ENCODE data around the gene GRK4.

GRK4 gene

GRCh38 chr4:2942037-2942531 is 21.3 kb upstream of the GRK4 start:
- Histone ChIP-seq H3K27me3 (ENCODE audit: low read depth, low read length) (no peaks in the 10 kb centered on the region), H2AFZ (ENCODE audit: low read depth, low read length) (no peak overlapping the region), H3K9ac (ENCODE audit: low read length) (no peak overlapping the region), H4K20me1 (ENCODE audit: insufficient read depth, low read length) (peaks cover 15% of the 10 kb centered on the region), H3K4me1 (ENCODE audit: low read length) (peaks cover 17% of the 10 kb centered on the region), H3K36me3 (replicated peaks; ENCODE audit: low read depth, low read length) (peaks cover 82% of the 10 kb centered on the region), H3K4me2 (ENCODE audit: low read length) (no peak overlapping the region), H3K79me2 (ENCODE audit: low read length) (peaks cover 4% of the 10 kb centered on the region; the same call in 1 of the 2 replicates), H3K27ac (ENCODE audit: low read length) (no peak overlapping the region), H3K9me3 (ENCODE audit: insufficient read depth, low read length) (no peaks in the 10 kb centered on the region), H3K4me3 (ENCODE audit: low read length) (no peak overlapping the region)
- no peak for TF ChIP-seq CTCF (IDR thresholded peaks at IDR 0.05; ENCODE audit: low read depth, low read length)
- no peak for TF ChIP-seq EZH2phosphoT487 (IDR thresholded peaks at IDR 0.05; ENCODE audit: low read depth)

- Histone ChIP-seq H3K79me2 (ENCODE audit: low read length) (peaks cover 8% of the 10 kb centered on the region; the same call in 1 of the 2 replicates), H3K36me3 (replicated peaks; ENCODE audit: low read depth, low read length) (peaks cover 86% of the 10 kb centered on the region), H3K4me2 (ENCODE audit: low read length) (no peak overlapping the region), H3K4me3 (ENCODE audit: low read length) (no peak overlapping the region), H2AFZ (ENCODE audit: low read depth, low read length) (no peak overlapping the region), H4K20me1 (ENCODE audit: insufficient read depth, low read length) (peaks cover 8% of the 10 kb centered on the region), H3K27ac (ENCODE audit: low read length) (no peak overlapping the region), H3K9me3 (ENCODE audit: insufficient read depth, low read length) (no peaks in the 10 kb centered on the region), H3K4me1 (ENCODE audit: low read length) (peaks cover 11% of the 10 kb centered on the region), H3K9ac (ENCODE audit: low read length) (no peak overlapping the region), H3K27me3 (ENCODE audit: low read depth, low read length) (no peaks in the 10 kb centered on the region)
- TF ChIP-seq EZH2phosphoT487 (IDR thresholded peaks at IDR 0.05; ENCODE audit: low read depth) (no peak), CTCF (IDR thresholded peaks at IDR 0.05; ENCODE audit: low read depth, low read length) (no peak)
Measured at GRCh38 chr4:2942532-2943363, 20.6 kb upstream of the GRK4 start.

- no peak overlapping the region for H3K4me3 ChIP-seq (ENCODE audit: low read length)
- no peak overlapping the region for H3K27ac ChIP-seq (ENCODE audit: low read length)
- peaks cover 8% of the 10 kb centered on the region; the same call in 1 of the 2 replicates for H3K79me2 ChIP-seq (ENCODE audit: low read length)
- H3K4me2 ChIP-seq (ENCODE audit: low read length), result no peak overlapping the region
- TF ChIP-seq EZH2phosphoT487 (IDR thresholded peaks at IDR 0.05; ENCODE audit: low read depth), result no peak
- TF ChIP-seq CTCF (IDR thresholded peaks at IDR 0.05; ENCODE audit: low read depth, low read length), result no peak
- H3K9ac ChIP-seq (ENCODE audit: low read length), result no peak overlapping the region
- peaks cover 3% of the 10 kb centered on the region; the same call in 1 of the 2 replicates for H3K4me1 ChIP-seq (ENCODE audit: low read length)
- H3K36me3 ChIP-seq (replicated peaks; ENCODE audit: low read depth, low read length), result peaks cover 86% of the 10 kb centered on the region
- no peaks in the 10 kb centered on the region for H3K9me3 ChIP-seq (ENCODE audit: insufficient read depth, low read length)
- H4K20me1 ChIP-seq (ENCODE audit: insufficient read depth, low read length), result peaks cover 6% of the 10 kb centered on the region
- no peak overlapping the region for H2AFZ ChIP-seq (ENCODE audit: low read depth, low read length)
- no peaks in the 10 kb centered on the region for H3K27me3 ChIP-seq (ENCODE audit: low read depth, low read length)
Measured at GRCh38 chr4:2943364-2944090, 19.8 kb upstream of the GRK4 start.

GRCh38 chr4:2944091-2944482 is 19.3 kb upstream of the GRK4 start:
- TF ChIP-seq EZH2phosphoT487 (IDR thresholded peaks at IDR 0.05; ENCODE audit: low read depth), result no peak
- TF ChIP-seq CTCF (IDR thresholded peaks at IDR 0.05; ENCODE audit: low read depth, low read length), result no peak
- Histone ChIP-seq H3K9me3 (ENCODE audit: insufficient read depth, low read length) (no peaks in the 10 kb centered on the region), H3K79me2 (ENCODE audit: low read length) (peaks cover 11% of the 10 kb centered on the region; the same call in 1 of the 2 replicates), H3K4me3 (ENCODE audit: low read length) (no peak overlapping the region), H3K4me2 (ENCODE audit: low read length) (no peak overlapping the region), H3K36me3 (replicated peaks; ENCODE audit: low read depth, low read length) (peaks cover 84% of the 10 kb centered on the region), H4K20me1 (ENCODE audit: insufficient read depth, low read length) (peaks cover 8% of the 10 kb centered on the region), H3K4me1 (ENCODE audit: low read length) (no peaks in the 10 kb centered on the region), H2AFZ (ENCODE audit: low read depth, low read length) (no peak overlapping the region), H3K27me3 (ENCODE audit: low read depth, low read length) (no peaks in the 10 kb centered on the region), H3K27ac (ENCODE audit: low read length) (no peak overlapping the region), H3K9ac (ENCODE audit: low read length) (no peak overlapping the region)
